ENCODE data around the gene SOX14. TPM values are rescaled to one million over a fixed set of nuclear protein-coding genes. Genes with fewer than 3 reads are reported as not detected.

SOX14 gene
- total RNA-seq, 2 donors from 2014 or later: not detected

- intact Hi-C loops (cut with DNase I): no loop called here
- Histone ChIP-seq H3K9ac (ENCODE audit: low read depth in 2 of 2, low read length in 2 of 2) (no peak overlapping the region), H3K4me3 (no peak overlapping the region), H3K27me3 (peaks cover 96% of the 10 kb centered on the region), H3K9me3 (no peaks in the 10 kb centered on the region), H3K4me1 (no peaks in the 10 kb centered on the region), H3K36me3 (no peaks in the 10 kb centered on the region), H3K27ac (no peak overlapping the region)
- TF ChIP-seq, protein P1, sequence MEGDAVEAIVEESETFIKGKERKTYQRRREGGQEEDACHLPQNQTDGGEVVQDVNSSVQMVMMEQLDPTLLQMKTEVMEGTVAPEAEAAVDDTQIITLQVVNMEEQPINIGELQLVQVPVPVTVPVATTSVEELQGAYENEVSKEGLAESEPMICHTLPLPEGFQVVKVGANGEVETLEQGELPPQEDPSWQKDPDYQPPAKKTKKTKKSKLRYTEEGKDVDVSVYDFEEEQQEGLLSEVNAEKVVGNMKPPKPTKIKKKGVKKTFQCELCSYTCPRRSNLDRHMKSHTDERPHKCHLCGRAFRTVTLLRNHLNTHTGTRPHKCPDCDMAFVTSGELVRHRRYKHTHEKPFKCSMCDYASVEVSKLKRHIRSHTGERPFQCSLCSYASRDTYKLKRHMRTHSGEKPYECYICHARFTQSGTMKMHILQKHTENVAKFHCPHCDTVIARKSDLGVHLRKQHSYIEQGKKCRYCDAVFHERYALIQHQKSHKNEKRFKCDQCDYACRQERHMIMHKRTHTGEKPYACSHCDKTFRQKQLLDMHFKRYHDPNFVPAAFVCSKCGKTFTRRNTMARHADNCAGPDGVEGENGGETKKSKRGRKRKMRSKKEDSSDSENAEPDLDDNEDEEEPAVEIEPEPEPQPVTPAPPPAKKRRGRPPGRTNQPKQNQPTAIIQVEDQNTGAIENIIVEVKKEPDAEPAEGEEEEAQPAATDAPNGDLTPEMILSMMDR (IDR thresholded peaks at IDR 0.05): no peak
- DNase-seq: no peak
Measured at GRCh38 chr3:137765310-137766033, 1.4 kb downstream of the SOX14 start.

- TF ChIP-seq, protein P1 (IDR thresholded peaks at IDR 0.05): no peak
- H3K36me3 ChIP-seq: no peaks in the 10 kb centered on the region
- H3K4me3 ChIP-seq: no peak overlapping the region
- no peaks in the 10 kb centered on the region for H3K9me3 ChIP-seq
- no peak overlapping the region for H3K27ac ChIP-seq
- DNase-seq: no peak
- no peak overlapping the region for H3K9ac ChIP-seq (ENCODE audit: low read depth in 2 of 2, low read length in 2 of 2)
- intact Hi-C loops (cut with DNase I): no loop called here
- no peaks in the 10 kb centered on the region for H3K4me1 ChIP-seq
- peaks cover 96% of the 10 kb centered on the region for H3K27me3 ChIP-seq
Measured at GRCh38 chr3:137766041-137766875, 2.1 kb downstream of the SOX14 start.

GRCh38 chr3:137766876-137767537 lies 2.9 kb downstream of the SOX14 start:
- Histone ChIP-seq H3K9me3 (no peaks in the 10 kb centered on the region), H3K4me1 (no peaks in the 10 kb centered on the region)
- intact Hi-C loops (cut with DNase I): no loop called here

DNA sequence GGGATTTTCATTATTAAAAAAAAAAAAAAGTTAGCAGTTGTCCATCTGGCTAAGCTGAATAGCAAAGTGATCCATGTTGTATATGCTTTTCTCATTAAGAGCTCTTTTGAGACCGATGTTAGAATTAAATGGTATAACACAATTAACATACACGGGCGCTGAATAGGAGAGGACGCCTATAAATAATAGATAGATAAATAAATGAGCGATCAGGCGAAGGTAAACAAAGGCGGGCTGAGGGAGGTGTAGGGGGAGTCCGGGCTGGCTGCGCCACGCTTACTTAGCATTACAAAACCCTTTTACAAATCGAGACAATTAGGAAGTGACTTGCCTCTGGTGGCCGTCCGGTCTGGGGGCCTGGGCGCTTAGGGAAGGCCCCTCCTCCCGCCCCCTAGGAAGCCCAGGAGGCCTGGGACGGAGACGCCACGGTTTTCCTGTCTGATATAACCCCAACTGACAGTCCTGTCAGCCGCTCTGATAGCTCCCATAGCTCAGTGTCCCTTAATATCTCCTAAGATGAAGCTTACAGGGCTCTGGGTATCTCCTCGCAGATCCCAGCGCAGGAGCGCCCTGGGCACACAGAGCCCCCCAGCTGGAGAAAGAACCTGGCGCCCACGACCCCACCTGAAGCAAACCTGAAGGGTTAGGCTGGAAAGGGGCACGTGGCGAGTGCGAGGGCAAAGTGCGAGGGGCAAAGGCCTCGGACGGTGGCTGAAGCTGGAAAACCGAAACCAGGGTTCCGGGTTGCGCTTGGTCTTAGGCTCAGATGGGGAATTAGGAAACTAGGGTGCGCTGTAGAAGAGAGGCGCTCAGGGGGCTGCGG lies 3.6 kb downstream of the SOX14 start:
- Histone ChIP-seq H3K27me3 (peaks cover 96% of the 10 kb centered on the region), H3K9me3 (no peaks in the 10 kb centered on the region), H3K27ac (no peak overlapping the region), H3K4me1 (no peaks in the 10 kb centered on the region), H3K4me3 (peak overlapping the region; percentile 11), H3K9ac (ENCODE audit: low read depth in 2 of 2, low read length in 2 of 2) (no peak overlapping the region), H3K36me3 (no peaks in the 10 kb centered on the region)
- TF ChIP-seq, protein P1 (IDR thresholded peaks at IDR 0.05): no peak
- DNase-seq: no peak
- intact Hi-C loops (cut with DNase I): no loop called here

More at GRCh38 chr3:137766876-137767537, 2.9 kb downstream of the SOX14 start:
- Histone ChIP-seq H3K27ac (no peak overlapping the region), H3K27me3 (peaks cover 96% of the 10 kb centered on the region), H3K36me3 (no peaks in the 10 kb centered on the region), H3K4me3 (no peak overlapping the region), H3K9ac (ENCODE audit: low read depth in 2 of 2, low read length in 2 of 2) (no peak overlapping the region)
- TF ChIP-seq, protein P1 (IDR thresholded peaks at IDR 0.05): no peak
- no peak for DNase-seq
